Measurements from ENCODE around the gene SOBP.

SOBP gene

GRCh38 chr6:107627969-107628368 lies 138.1 kb downstream of the SOBP start:
- H3K4me3 ChIP-seq (IDR thresholded peaks at IDR 0.05; ENCODE audit: insufficient read depth, low read depth, low read length), result no peak overlapping the region
- no peak overlapping the region for H2AFZ ChIP-seq (ENCODE audit: low read depth)
- H3K27ac ChIP-seq, result no peak overlapping the region
- no peaks in the 10 kb centered on the region for H3K27me3 ChIP-seq (ENCODE audit: insufficient read depth, low read depth)
- TF ChIP-seq, protein P1, sequence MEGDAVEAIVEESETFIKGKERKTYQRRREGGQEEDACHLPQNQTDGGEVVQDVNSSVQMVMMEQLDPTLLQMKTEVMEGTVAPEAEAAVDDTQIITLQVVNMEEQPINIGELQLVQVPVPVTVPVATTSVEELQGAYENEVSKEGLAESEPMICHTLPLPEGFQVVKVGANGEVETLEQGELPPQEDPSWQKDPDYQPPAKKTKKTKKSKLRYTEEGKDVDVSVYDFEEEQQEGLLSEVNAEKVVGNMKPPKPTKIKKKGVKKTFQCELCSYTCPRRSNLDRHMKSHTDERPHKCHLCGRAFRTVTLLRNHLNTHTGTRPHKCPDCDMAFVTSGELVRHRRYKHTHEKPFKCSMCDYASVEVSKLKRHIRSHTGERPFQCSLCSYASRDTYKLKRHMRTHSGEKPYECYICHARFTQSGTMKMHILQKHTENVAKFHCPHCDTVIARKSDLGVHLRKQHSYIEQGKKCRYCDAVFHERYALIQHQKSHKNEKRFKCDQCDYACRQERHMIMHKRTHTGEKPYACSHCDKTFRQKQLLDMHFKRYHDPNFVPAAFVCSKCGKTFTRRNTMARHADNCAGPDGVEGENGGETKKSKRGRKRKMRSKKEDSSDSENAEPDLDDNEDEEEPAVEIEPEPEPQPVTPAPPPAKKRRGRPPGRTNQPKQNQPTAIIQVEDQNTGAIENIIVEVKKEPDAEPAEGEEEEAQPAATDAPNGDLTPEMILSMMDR (conservative IDR thresholded peaks at IDR 0.05; ENCODE audit: low read depth, low read length), result no peak
- H3K36me3 ChIP-seq (ENCODE audit: insufficient read depth), result no peaks in the 10 kb centered on the region
- H3K9ac ChIP-seq, result no peak overlapping the region
- no peaks in the 10 kb centered on the region for H4K20me1 ChIP-seq (ENCODE audit: insufficient read depth)
- H3K79me2 ChIP-seq (ENCODE audit: insufficient read depth, low read depth), result no peaks in the 10 kb centered on the region
- H3K4me2 ChIP-seq, result no peak overlapping the region
- peaks cover 15% of the 10 kb centered on the region for H3K4me1 ChIP-seq (ENCODE audit: low read depth, poor library complexity, severe bottlenecking)

- no peaks in the 10 kb centered on the region for H3K27me3 ChIP-seq (ENCODE audit: insufficient read depth, low read depth)
- TF ChIP-seq, protein P1 (conservative IDR thresholded peaks at IDR 0.05; ENCODE audit: low read depth, low read length), result no peak
- H3K79me2 ChIP-seq (ENCODE audit: insufficient read depth, low read depth), result no peaks in the 10 kb centered on the region
- H3K4me3 ChIP-seq (IDR thresholded peaks at IDR 0.05; ENCODE audit: insufficient read depth, low read depth, low read length), result no peak overlapping the region
- H3K9ac ChIP-seq, result no peak overlapping the region
- no peak overlapping the region for H2AFZ ChIP-seq (ENCODE audit: low read depth)
- peaks cover 15% of the 10 kb centered on the region for H3K4me1 ChIP-seq (ENCODE audit: low read depth, poor library complexity, severe bottlenecking)
- no peaks in the 10 kb centered on the region for H4K20me1 ChIP-seq (ENCODE audit: insufficient read depth)
- H3K4me2 ChIP-seq, result no peak overlapping the region
- H3K27ac ChIP-seq, result no peak overlapping the region
- H3K36me3 ChIP-seq (ENCODE audit: insufficient read depth), result no peaks in the 10 kb centered on the region
Measured at GRCh38 chr6:107628878-107629277, 139.0 kb downstream of the SOBP start.

- no peaks in the 10 kb centered on the region for H3K36me3 ChIP-seq (ENCODE audit: insufficient read depth)
- H4K20me1 ChIP-seq (ENCODE audit: insufficient read depth), result no peaks in the 10 kb centered on the region
- no peaks in the 10 kb centered on the region for H3K79me2 ChIP-seq (ENCODE audit: insufficient read depth, low read depth)
- TF ChIP-seq, protein P1 (conservative IDR thresholded peaks at IDR 0.05; ENCODE audit: low read depth, low read length), result no peak
- no peak overlapping the region for H2AFZ ChIP-seq (ENCODE audit: low read depth)
- H3K4me1 ChIP-seq (ENCODE audit: low read depth, poor library complexity, severe bottlenecking), result peaks cover 13% of the 10 kb centered on the region
- no peak overlapping the region for H3K4me3 ChIP-seq (IDR thresholded peaks at IDR 0.05; ENCODE audit: insufficient read depth, low read depth, low read length)
- H3K4me2 ChIP-seq, result no peak overlapping the region
- H3K27me3 ChIP-seq (ENCODE audit: insufficient read depth, low read depth), result no peaks in the 10 kb centered on the region
- no peak overlapping the region for H3K27ac ChIP-seq
- H3K9ac ChIP-seq, result no peak overlapping the region
Measured at GRCh38 chr6:107629548-107630129, 139.7 kb downstream of the SOBP start.

DNA sequence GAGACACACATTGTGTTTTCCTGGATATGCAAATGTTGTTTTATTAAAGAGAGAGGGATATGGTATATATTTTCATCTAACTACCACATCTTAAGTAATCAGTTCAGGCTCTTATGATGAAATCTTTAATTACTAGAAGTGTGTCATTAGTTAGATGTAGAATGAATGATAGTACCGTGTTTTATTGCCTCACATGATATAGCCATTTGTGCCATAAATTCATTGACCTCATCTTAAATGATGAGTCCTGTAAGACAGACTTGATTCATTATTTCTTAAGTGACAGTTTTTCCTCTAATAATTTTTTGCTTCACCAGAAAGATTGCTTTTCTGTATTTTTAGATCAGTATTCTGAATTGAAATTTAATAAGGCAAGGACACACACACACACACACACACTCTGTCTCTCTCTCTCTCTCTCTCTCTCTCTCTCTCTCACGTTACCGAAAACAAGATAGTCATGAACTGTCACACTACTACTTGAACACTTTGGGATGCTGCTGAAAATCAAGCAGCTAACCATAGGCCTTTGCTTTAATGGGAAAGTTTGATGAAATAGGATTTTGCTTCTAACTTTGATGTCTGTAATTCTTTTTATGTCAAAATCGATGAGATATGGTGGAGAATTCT lies 140.5 kb downstream of the SOBP start:
- H3K4me2 ChIP-seq, result no peak overlapping the region
- H3K36me3 ChIP-seq (ENCODE audit: insufficient read depth), result no peaks in the 10 kb centered on the region
- no peak overlapping the region for H2AFZ ChIP-seq (ENCODE audit: low read depth)
- no peaks in the 10 kb centered on the region for H3K79me2 ChIP-seq (ENCODE audit: insufficient read depth, low read depth)
- H3K4me3 ChIP-seq (IDR thresholded peaks at IDR 0.05; ENCODE audit: insufficient read depth, low read depth, low read length), result no peak overlapping the region
- H3K27me3 ChIP-seq (ENCODE audit: insufficient read depth, low read depth), result no peaks in the 10 kb centered on the region
- peaks cover 4% of the 10 kb centered on the region for H3K4me1 ChIP-seq (ENCODE audit: low read depth, poor library complexity, severe bottlenecking)
- TF ChIP-seq, protein P1 (conservative IDR thresholded peaks at IDR 0.05; ENCODE audit: low read depth, low read length), result no peak
- no peak overlapping the region for H3K9ac ChIP-seq
- H4K20me1 ChIP-seq (ENCODE audit: insufficient read depth), result no peaks in the 10 kb centered on the region
- no peak overlapping the region for H3K27ac ChIP-seq

Data from KMS-11 (cell line).